Ishikawa (cell line): ENCODE measurements around the gene ACD.

ENCODE experiments used
- CEBPB ChIP-seq: IDR thresholded peaks from 2 replicates; pipeline ENCODE4 v1.6.1; 2012
- CREB1 ChIP-seq: IDR thresholded peaks from 2 replicates; pipeline ENCODE4 v1.6.1; 2012; ENCODE audit warnings: low read depth
- EGR1 ChIP-seq: IDR thresholded peaks from 2 replicates; pipeline ENCODE4 v1.6.1; 2012
- EP300 ChIP-seq: IDR thresholded peaks from 2 replicates; pipeline ENCODE4 v1.6.1; 2012; ENCODE audit warnings: borderline replicate concordance
- FOXM1 ChIP-seq: IDR thresholded peaks from 2 replicates; pipeline ENCODE4 v1.6.1; 2012; ENCODE audit warnings: low read depth, borderline replicate concordance
- MAX ChIP-seq: IDR thresholded peaks from 2 replicates; pipeline ENCODE4 v1.6.1; 2012
- NFIC ChIP-seq: IDR thresholded peaks from 2 replicates; pipeline ENCODE4 v1.6.1; 2012
- RAD21 ChIP-seq: IDR thresholded peaks from 2 replicates; pipeline ENCODE4 v1.6.1; 2012; ENCODE audit warnings: low read depth
- REST ChIP-seq: IDR thresholded peaks from 2 replicates; pipeline ENCODE4 v1.6.1; 2012; ENCODE audit warnings: low read depth, mild to moderate bottlenecking
- TAF1 ChIP-seq: IDR thresholded peaks from 2 replicates; pipeline ENCODE4 v1.6.1; 2012; ENCODE audit warnings: low read depth, mild to moderate bottlenecking
- TCF12 ChIP-seq: IDR thresholded peaks from 2 replicates; pipeline ENCODE4 v1.6.1; 2012; ENCODE audit warnings: low read depth
- TEAD4 ChIP-seq: IDR thresholded peaks from 2 replicates; pipeline ENCODE4 v1.6.1; 2012
- USF1 ChIP-seq: IDR thresholded peaks from 2 replicates; pipeline ENCODE4 v1.6.1; 2012
- YY1 ChIP-seq: IDR thresholded peaks from 2 replicates; pipeline ENCODE4 v1.6.1; 2012; ENCODE audit warnings: low read depth
- ZBTB7A ChIP-seq: IDR thresholded peaks from 2 replicates; pipeline ENCODE4 v1.6.1; 2012; ENCODE audit warnings: low read depth

The ACD gene

GRCh38 chr16:67704110-67704509 is 44.0 kb upstream of the ACD start:
- TF ChIP-seq REST (no peak), YY1 (no peak), NFIC (no peak), TEAD4 (no peak), TAF1 (no peak), CEBPB (no peak), MAX (no peak), RAD21 (no peak), FOXM1 (no peak), USF1 (no peak), EP300 (no peak), CREB1 (no peak), TCF12 (no peak), ZBTB7A (no peak), EGR1 (no peak)

GRCh38 chr16:67703626-67704025 is 43.6 kb upstream of the ACD start:
- no peak for TF ChIP-seq EP300
- no peak for TF ChIP-seq CREB1
- no peak for TF ChIP-seq NFIC
- no peak for TF ChIP-seq TEAD4
- no peak for TF ChIP-seq USF1
- TF ChIP-seq ZBTB7A = no peak
- no peak for TF ChIP-seq RAD21
- no peak for TF ChIP-seq MAX
- TF ChIP-seq EGR1 = no peak
- no peak for TF ChIP-seq TCF12
- no peak for TF ChIP-seq FOXM1
- no peak for TF ChIP-seq REST
- no peak for TF ChIP-seq CEBPB
- no peak for TF ChIP-seq YY1
- TF ChIP-seq TAF1 = no peak

GRCh38 chr16:67702130-67702529 is 42.1 kb upstream of the ACD start:
- TF ChIP-seq MAX (no peak), EP300 (no peak), CEBPB (no peak), TEAD4 (no peak), EGR1 (no peak), ZBTB7A (no peak), USF1 (no peak), RAD21 (no peak), NFIC (no peak), TCF12 (no peak), REST (no peak), YY1 (no peak), CREB1 (no peak), TAF1 (no peak), FOXM1 (no peak)

GRCh38 chr16:67701420-67701819 is 41.4 kb upstream of the ACD start:
- no peak for TF ChIP-seq EP300
- no peak for TF ChIP-seq YY1
- no peak for TF ChIP-seq TAF1
- no peak for TF ChIP-seq MAX
- TF ChIP-seq RAD21 = no peak
- no peak for TF ChIP-seq FOXM1
- no peak for TF ChIP-seq NFIC
- no peak for TF ChIP-seq EGR1
